NB4 (cell line): ENCODE results near the gene KLHDC7A.

Source experiments
- POLR2A ChIP-seq: IDR thresholded peaks from 2 replicates; pipeline ENCODE4 v1.6.1; 2011; ENCODE audit warnings: mild to moderate bottlenecking; ENCODE audit not compliant: insufficient read length; ENCODE audit errors: extremely low read depth
- TF ChIP-seq, protein P1 (sequence below): IDR thresholded peaks from one replicate; pipeline ENCODE4 v1.5.1; 2012; ENCODE audit warnings: low read depth, low read length

- TF ChIP-seq, protein P1, sequence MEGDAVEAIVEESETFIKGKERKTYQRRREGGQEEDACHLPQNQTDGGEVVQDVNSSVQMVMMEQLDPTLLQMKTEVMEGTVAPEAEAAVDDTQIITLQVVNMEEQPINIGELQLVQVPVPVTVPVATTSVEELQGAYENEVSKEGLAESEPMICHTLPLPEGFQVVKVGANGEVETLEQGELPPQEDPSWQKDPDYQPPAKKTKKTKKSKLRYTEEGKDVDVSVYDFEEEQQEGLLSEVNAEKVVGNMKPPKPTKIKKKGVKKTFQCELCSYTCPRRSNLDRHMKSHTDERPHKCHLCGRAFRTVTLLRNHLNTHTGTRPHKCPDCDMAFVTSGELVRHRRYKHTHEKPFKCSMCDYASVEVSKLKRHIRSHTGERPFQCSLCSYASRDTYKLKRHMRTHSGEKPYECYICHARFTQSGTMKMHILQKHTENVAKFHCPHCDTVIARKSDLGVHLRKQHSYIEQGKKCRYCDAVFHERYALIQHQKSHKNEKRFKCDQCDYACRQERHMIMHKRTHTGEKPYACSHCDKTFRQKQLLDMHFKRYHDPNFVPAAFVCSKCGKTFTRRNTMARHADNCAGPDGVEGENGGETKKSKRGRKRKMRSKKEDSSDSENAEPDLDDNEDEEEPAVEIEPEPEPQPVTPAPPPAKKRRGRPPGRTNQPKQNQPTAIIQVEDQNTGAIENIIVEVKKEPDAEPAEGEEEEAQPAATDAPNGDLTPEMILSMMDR: no peak
- no peak for TF ChIP-seq POLR2A
These were observed 625 bp downstream of the KLHDC7A start for GRCh38 chr1:18481190-18481920.
